ENCODE measurements around the gene C1QTNF6. TPM values are rescaled to one million over a fixed set of nuclear protein-coding genes. Genes with fewer than 3 reads are reported as not detected.

The C1QTNF6 gene
- total and polyA plus RNA-seq, 2 experiments from 2014 or later, result 1.7 to 2.3 TPM

DNA sequence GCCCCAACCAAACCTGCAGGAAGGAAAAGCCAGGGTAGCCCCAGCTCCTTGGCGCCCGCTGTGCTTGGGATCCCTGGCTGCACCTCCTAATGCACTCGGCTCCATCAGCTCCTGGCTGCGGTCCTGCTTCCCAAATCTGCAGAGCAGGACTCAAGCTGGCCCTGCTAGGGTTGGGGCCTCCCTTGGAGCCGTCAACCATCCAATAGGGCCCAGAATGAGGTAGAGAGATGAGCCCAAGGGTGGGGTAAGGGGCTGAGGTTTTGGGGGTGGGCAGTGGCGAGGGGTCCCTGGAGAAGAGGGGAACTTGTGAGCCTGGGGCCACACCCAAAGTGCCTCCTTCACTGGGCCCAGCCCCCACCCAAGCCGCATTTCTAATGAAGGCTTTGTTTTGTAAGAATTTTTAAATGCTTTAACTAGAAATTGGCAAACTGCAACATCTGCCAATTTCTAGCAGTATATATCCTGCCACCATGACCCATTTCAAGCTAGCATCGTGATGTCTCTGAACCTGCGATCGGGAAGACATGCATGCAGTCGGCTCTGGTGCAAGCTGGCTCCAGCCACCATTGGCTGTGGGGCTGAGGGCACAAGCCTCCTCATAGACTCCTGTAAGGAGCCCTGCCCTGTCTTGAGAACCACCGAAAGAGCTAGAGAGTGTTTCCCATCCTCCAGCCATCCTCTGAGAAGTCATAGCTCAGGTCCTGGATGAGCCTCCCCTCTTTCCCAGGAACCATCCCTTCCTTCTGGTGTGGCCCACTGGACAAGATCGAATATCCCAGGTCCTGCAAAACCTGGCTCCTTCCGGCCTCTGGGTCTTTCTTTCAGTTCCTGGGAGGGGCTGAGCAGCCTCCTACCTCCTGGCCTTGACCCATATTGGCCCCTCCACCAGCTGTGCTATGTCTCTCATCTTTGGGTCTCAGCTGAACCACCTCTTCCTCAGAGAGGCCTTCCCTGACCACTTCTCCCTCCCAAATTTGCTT, 15.5 kb downstream of the C1QTNF6 start:
- H3K4me3 ChIP-seq, result no peak overlapping the region
- Mint-ChIP-seq H3K4me1 (peaks cover 31% of the 10 kb centered on the region), H3K27ac (no peak overlapping the region), H3K4me3 (no peak overlapping the region), H3K9me3 (no peaks in the 10 kb centered on the region), H3K36me3 (ENCODE audit: low read depth) (no peaks in the 10 kb centered on the region), H3K27me3 (ENCODE audit: insufficient read depth, low read depth, poor library complexity) (peaks cover 12% of the 10 kb centered on the region)
- 0 out of 2 replicates have a peak overlapping the region, but pooled peaks have one; percentile 57 for H3K4me2 ChIP-seq
- H2AFZ ChIP-seq, result peak overlapping the region; percentile 81
- no peaks in the 10 kb centered on the region for H3K36me3 ChIP-seq (ENCODE audit: insufficient read depth)
- H3K27ac ChIP-seq (ENCODE audit: low read depth), result no peak overlapping the region
- H4K20me1 ChIP-seq (replicated peaks; ENCODE audit: insufficient read depth), result no peaks in the 10 kb centered on the region
- ATAC-seq, result peak; percentile 47
- DNase-seq (ENCODE audit: low spot score), result no peak
- TF ChIP-seq STAT1 (IDR thresholded peaks at IDR 0.05; ENCODE audit: unreplicated experiment), result no peak
- no peak for TF ChIP-seq ETS1 (IDR thresholded peaks at IDR 0.05)
- TF ChIP-seq, protein P1, sequence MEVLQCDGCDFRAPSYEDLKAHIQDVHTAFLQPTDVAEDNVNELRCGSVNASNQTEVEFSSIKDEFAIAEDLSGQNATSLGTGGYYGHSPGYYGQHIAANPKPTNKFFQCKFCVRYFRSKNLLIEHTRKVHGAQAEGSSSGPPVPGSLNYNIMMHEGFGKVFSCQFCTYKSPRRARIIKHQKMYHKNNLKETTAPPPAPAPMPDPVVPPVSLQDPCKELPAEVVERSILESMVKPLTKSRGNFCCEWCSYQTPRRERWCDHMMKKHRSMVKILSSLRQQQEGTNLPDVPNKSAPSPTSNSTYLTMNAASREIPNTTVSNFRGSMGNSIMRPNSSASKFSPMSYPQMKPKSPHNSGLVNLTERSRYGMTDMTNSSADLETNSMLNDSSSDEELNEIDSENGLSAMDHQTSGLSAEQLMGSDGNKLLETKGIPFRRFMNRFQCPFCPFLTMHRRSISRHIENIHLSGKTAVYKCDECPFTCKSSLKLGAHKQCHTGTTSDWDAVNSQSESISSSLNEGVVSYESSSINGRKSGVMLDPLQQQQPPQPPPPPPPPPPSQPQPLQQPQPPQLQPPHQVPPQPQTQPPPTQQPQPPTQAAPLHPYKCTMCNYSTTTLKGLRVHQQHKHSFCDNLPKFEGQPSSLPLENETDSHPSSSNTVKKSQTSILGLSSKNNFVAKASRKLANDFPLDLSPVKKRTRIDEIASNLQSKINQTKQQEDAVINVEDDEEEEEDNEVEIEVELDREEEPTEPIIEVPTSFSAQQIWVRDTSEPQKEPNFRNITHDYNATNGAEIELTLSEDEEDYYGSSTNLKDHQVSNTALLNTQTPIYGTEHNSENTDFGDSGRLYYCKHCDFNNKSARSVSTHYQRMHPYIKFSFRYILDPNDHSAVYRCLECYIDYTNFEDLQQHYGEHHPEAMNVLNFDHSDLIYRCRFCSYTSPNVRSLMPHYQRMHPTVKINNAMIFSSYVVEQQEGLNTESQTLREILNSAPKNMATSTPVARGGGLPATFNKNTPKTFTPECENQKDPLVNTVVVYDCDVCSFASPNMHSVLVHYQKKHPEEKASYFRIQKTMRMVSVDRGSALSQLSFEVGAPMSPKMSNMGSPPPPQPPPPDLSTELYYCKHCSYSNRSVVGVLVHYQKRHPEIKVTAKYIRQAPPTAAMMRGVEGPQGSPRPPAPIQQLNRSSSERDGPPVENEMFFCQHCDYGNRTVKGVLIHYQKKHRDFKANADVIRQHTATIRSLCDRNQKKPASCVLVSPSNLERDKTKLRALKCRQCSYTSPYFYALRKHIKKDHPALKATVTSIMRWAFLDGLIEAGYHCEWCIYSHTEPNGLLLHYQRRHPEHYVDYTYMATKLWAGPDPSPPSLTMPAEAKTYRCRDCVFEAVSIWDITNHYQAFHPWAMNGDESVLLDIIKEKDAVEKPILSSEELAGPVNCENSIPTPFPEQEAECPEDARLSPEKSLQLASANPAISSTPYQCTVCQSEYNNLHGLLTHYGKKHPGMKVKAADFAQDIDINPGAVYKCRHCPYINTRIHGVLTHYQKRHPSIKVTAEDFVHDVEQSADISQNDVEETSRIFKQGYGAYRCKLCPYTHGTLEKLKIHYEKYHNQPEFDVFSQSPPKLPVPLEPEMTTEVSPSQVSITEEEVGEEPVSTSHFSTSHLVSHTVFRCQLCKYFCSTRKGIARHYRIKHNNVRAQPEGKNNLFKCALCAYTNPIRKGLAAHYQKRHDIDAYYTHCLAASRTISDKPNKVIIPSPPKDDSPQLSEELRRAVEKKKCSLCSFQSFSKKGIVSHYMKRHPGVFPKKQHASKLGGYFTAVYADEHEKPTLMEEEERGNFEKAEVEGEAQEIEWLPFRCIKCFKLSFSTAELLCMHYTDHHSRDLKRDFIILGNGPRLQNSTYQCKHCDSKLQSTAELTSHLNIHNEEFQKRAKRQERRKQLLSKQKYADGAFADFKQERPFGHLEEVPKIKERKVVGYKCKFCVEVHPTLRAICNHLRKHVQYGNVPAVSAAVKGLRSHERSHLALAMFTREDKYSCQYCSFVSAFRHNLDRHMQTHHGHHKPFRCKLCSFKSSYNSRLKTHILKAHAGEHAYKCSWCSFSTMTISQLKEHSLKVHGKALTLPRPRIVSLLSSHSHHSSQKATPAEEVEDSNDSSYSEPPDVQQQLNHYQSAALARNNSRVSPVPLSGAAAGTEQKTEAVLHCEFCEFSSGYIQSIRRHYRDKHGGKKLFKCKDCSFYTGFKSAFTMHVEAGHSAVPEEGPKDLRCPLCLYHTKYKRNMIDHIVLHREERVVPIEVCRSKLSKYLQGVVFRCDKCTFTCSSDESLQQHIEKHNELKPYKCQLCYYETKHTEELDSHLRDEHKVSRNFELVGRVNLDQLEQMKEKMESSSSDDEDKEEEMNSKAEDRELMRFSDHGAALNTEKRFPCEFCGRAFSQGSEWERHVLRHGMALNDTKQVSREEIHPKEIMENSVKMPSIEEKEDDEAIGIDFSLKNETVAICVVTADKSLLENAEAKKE (CRISPR knock-in tag; IDR thresholded peaks at IDR 0.05), result no peak
- TF ChIP-seq EZH2 (IDR thresholded peaks at IDR 0.05; ENCODE audit: low read depth, unreplicated experiment), result no peak
- TF ChIP-seq CREB1 (CRISPR knock-in tag; IDR thresholded peaks at IDR 0.05; ENCODE audit: low read depth), result no peak
- no peak for TF ChIP-seq NANOG (IDR thresholded peaks at IDR 0.05; ENCODE audit: borderline replicate concordance)
- no peak for TF ChIP-seq EZH2phosphoT487 (IDR thresholded peaks at IDR 0.05; ENCODE audit: unreplicated experiment)
- TF ChIP-seq JUNB (IDR thresholded peaks at IDR 0.05; ENCODE audit: unreplicated experiment), result no peak
- TF ChIP-seq ZNF114 (CRISPR knock-in tag; IDR thresholded peaks at IDR 0.05), result no peak
- no peak for TF ChIP-seq POLR2AphosphoS5 (IDR thresholded peaks at IDR 0.05; ENCODE audit: low read depth)
- TF ChIP-seq REST (IDR thresholded peaks at IDR 0.05; ENCODE audit: unreplicated experiment), result no peak
- TF ChIP-seq, protein P2, sequence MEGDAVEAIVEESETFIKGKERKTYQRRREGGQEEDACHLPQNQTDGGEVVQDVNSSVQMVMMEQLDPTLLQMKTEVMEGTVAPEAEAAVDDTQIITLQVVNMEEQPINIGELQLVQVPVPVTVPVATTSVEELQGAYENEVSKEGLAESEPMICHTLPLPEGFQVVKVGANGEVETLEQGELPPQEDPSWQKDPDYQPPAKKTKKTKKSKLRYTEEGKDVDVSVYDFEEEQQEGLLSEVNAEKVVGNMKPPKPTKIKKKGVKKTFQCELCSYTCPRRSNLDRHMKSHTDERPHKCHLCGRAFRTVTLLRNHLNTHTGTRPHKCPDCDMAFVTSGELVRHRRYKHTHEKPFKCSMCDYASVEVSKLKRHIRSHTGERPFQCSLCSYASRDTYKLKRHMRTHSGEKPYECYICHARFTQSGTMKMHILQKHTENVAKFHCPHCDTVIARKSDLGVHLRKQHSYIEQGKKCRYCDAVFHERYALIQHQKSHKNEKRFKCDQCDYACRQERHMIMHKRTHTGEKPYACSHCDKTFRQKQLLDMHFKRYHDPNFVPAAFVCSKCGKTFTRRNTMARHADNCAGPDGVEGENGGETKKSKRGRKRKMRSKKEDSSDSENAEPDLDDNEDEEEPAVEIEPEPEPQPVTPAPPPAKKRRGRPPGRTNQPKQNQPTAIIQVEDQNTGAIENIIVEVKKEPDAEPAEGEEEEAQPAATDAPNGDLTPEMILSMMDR (conservative IDR thresholded peaks at IDR 0.05; ENCODE audit: low read depth in 2 of 2), result no peak
- TF ChIP-seq ZNF331 (CRISPR knock-in tag; IDR thresholded peaks at IDR 0.05; ENCODE audit: low read depth), result no peak
- H3F3A ChIP-seq (replicated peaks; ENCODE audit: low read depth), result no peaks in the 10 kb centered on the region
- H3K79me2 ChIP-seq (replicated peaks; ENCODE audit: insufficient read depth), result no peaks in the 10 kb centered on the region
- H3K9me2 ChIP-seq (ENCODE audit: insufficient read depth), result no peaks in the 10 kb centered on the region
- no peaks in the 10 kb centered on the region for H3K27me3 ChIP-seq (ENCODE audit: insufficient read depth)
- peaks cover 15% of the 10 kb centered on the region for H3K4me1 ChIP-seq (ENCODE audit: insufficient read depth)
